ENCODE measurements around the gene ASB5. TPM values are rescaled to one million over a fixed set of nuclear protein-coding genes. Genes with fewer than 3 reads are reported as not detected.

Gene ASB5
- total RNA-seq, 1 experiment from 2014 or later: not detected

DNA sequence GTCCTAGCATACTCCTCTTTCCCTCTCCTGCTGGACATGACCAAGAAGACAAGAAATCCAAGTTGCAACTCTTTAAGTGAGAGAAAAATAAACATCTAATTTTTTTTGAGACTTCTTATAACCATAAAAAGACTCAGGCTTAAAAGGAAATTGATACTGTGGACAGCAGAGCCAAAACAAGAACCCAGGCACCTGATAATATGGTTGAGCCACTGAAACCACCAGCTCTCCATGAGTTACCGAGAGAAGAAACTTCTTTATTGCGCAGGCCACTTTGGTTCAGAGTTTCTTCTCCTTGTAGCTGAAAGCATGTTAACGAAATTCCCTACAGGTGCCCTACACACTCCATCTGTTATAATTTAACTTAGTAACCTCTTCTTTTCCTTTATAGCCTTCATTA is 39.4 kb upstream of the ASB5 start:
- POLR2A ChIA-PET: interaction anchor here (3.5 kb wide), 1 partner anchor 11 kb away, joined by 12 read pairs; no protein-coding TSS in a partner anchor
- H3K27ac Mint-ChIP-seq (ENCODE audit: low read depth, unreplicated experiment): no peak overlapping the region
- no TSS peak for BruUV-seq (replicated peaks)
- no peaks in the 10 kb centered on the region for H3K9me3 Mint-ChIP-seq (ENCODE audit: unreplicated experiment)
- CTCF ChIA-PET: interaction anchor here (0.6 to 0.7 kb wide), 2 partner anchors 47 to 193 kb away, joined by 3 read pairs; no protein-coding TSS in a partner anchor
- TF ChIP-seq, protein P1, sequence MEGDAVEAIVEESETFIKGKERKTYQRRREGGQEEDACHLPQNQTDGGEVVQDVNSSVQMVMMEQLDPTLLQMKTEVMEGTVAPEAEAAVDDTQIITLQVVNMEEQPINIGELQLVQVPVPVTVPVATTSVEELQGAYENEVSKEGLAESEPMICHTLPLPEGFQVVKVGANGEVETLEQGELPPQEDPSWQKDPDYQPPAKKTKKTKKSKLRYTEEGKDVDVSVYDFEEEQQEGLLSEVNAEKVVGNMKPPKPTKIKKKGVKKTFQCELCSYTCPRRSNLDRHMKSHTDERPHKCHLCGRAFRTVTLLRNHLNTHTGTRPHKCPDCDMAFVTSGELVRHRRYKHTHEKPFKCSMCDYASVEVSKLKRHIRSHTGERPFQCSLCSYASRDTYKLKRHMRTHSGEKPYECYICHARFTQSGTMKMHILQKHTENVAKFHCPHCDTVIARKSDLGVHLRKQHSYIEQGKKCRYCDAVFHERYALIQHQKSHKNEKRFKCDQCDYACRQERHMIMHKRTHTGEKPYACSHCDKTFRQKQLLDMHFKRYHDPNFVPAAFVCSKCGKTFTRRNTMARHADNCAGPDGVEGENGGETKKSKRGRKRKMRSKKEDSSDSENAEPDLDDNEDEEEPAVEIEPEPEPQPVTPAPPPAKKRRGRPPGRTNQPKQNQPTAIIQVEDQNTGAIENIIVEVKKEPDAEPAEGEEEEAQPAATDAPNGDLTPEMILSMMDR (IDR thresholded peaks at IDR 0.05; ENCODE audit: unreplicated experiment): no peak
- no peaks in the 10 kb centered on the region for H3K27me3 Mint-ChIP-seq (ENCODE audit: insufficient read depth, unreplicated experiment)
- H3K36me3 Mint-ChIP-seq (ENCODE audit: insufficient read depth, unreplicated experiment): no peaks in the 10 kb centered on the region
- no peak for DNase-seq (ENCODE audit: unreplicated experiment)
- intact Hi-C loops (cut with micrococcal nuclease): no loop called here
- H3K4me3 Mint-ChIP-seq (ENCODE audit: unreplicated experiment): no peak overlapping the region
- H3K4me1 Mint-ChIP-seq (ENCODE audit: insufficient read depth, unreplicated experiment): no peaks in the 10 kb centered on the region

DNA sequence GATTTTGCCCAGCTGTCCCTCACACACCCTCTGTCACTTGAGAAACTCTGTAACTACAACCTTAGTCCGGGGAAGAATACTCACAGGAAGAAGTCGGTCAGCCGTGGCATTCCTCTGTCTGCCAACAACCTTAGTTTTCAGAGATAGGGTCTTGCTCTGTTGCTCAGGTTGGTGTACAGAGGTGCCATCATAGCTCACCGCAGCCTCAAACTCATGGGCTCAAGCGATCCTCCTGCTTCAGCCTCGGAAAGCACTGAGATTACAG is 38.6 kb upstream of the ASB5 start:
- TF ChIP-seq, protein P1 (IDR thresholded peaks at IDR 0.05; ENCODE audit: unreplicated experiment): no peak
- Mint-ChIP-seq H3K36me3 (ENCODE audit: insufficient read depth, unreplicated experiment) (no peaks in the 10 kb centered on the region), H3K9me3 (ENCODE audit: unreplicated experiment) (no peaks in the 10 kb centered on the region), H3K4me1 (ENCODE audit: insufficient read depth, unreplicated experiment) (no peaks in the 10 kb centered on the region), H3K27me3 (ENCODE audit: insufficient read depth, unreplicated experiment) (no peaks in the 10 kb centered on the region), H3K4me3 (ENCODE audit: unreplicated experiment) (no peak overlapping the region), H3K27ac (ENCODE audit: low read depth, unreplicated experiment) (no peak overlapping the region)
- DNase-seq (ENCODE audit: unreplicated experiment): no peak
- BruUV-seq (replicated peaks): no TSS peak
- CTCF ChIA-PET: interaction anchor here (0.6 to 1.1 kb wide), 2 partner anchors 46 to 141 kb away, joined by 3 read pairs; no protein-coding TSS in a partner anchor
- POLR2A ChIA-PET: interaction anchor here (3.5 kb wide), 1 partner anchor 11 kb away, joined by 12 read pairs; no protein-coding TSS in a partner anchor
- intact Hi-C loops (cut with micrococcal nuclease): no loop called here

DNA sequence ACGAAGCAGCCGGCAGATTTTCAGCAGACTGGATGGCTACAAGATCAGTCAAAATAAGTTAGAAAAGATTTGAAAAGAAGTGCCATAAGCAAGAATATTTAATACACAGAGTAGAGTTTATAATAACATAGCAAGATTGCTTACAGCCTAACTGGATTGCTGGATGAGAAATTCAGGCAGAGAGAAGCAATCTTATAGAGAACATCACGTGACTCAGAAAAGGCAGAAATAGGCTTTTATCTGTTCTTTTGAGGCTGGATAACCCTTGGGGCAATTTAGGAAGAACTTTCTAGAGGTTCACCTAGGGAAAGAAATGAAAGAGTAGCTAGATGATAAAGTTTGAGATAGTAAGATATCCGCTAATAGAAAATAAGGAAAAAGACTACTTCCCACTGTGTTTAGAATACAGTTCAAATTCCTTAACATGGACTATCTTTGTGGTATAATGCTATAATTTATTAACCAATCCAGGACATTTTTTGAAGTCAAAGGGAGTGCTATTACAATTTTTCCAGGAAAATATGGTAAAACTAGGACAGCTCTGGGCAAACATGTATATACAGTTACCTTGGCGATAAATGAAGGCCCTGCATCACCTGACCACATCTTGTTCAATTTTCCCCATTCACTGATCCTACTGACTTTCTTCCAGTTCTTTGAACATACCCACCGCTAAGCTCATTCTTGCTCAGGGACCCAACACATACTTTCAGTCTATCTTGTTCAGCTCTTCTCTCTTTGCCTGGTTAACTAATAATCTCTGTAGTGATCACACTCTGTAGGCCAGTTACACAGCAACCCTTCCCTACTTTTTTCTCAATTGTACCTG is 38.0 kb upstream of the ASB5 start:
- Mint-ChIP-seq H3K36me3 (ENCODE audit: insufficient read depth, unreplicated experiment) (no peaks in the 10 kb centered on the region), H3K27ac (ENCODE audit: low read depth, unreplicated experiment) (no peak overlapping the region), H3K9me3 (ENCODE audit: unreplicated experiment) (no peaks in the 10 kb centered on the region), H3K4me1 (ENCODE audit: insufficient read depth, unreplicated experiment) (no peaks in the 10 kb centered on the region), H3K27me3 (ENCODE audit: insufficient read depth, unreplicated experiment) (no peaks in the 10 kb centered on the region), H3K4me3 (ENCODE audit: unreplicated experiment) (no peak overlapping the region)
- ChIA-PET POLR2A (interaction anchor here (3.5 kb wide), 1 partner anchor 12 kb away, joined by 12 read pairs; no protein-coding TSS in a partner anchor), CTCF (interaction anchor here (0.6 to 1.1 kb wide), 3 partner anchors 42 to 140 kb away, joined by 3 read pairs; no protein-coding TSS in a partner anchor)
- intact Hi-C loops (cut with micrococcal nuclease): no loop called here
- TF ChIP-seq, protein P1 (IDR thresholded peaks at IDR 0.05; ENCODE audit: unreplicated experiment): no peak
- no TSS peak for BruUV-seq (replicated peaks)
- DNase-seq (ENCODE audit: unreplicated experiment): no peak

DNA sequence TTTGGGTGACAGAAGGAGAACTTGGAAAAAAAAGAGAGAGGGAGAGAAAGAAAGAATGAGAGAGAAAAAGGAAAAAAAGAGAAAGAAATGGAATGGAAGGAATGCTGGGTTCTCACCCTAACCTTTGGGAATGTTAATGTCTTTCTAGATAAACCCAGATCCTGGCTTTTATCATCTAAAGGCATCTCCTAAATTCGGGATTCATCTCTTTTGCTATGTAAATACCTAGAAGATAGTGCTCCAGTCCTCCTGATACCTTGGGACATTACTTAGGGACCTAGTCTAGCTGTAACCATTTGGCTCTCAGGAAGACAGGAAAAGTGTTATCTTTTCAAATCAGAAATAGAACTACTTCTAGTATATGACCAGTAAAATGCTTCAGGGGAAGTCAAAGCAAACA is 34.9 kb upstream of the ASB5 start:
- CTCF ChIA-PET: interaction anchor here (0.5 to 1.0 kb wide), 2 partner anchors 27 to 185 kb away, joined by 3 read pairs; no protein-coding TSS in a partner anchor

More for the DNA sequence above, 34.9 kb upstream of the ASB5 start:
- H3K4me1 Mint-ChIP-seq (ENCODE audit: insufficient read depth, unreplicated experiment): no peaks in the 10 kb centered on the region
- DNase-seq (ENCODE audit: unreplicated experiment): no peak
- no TSS peak for BruUV-seq (replicated peaks)
- H3K36me3 Mint-ChIP-seq (ENCODE audit: insufficient read depth, unreplicated experiment): no peaks in the 10 kb centered on the region
- TF ChIP-seq, protein P1 (IDR thresholded peaks at IDR 0.05; ENCODE audit: unreplicated experiment): no peak
- no peaks in the 10 kb centered on the region for H3K9me3 Mint-ChIP-seq (ENCODE audit: unreplicated experiment)
- POLR2A ChIA-PET: interaction anchor here (1.0 kb wide), 1 partner anchor 13 kb away, joined by 3 read pairs; no protein-coding TSS in a partner anchor
- H3K4me3 Mint-ChIP-seq (ENCODE audit: unreplicated experiment): no peak overlapping the region
- intact Hi-C loops (cut with micrococcal nuclease): no loop called here
- H3K27ac Mint-ChIP-seq (ENCODE audit: low read depth, unreplicated experiment): no peak overlapping the region
- no peaks in the 10 kb centered on the region for H3K27me3 Mint-ChIP-seq (ENCODE audit: insufficient read depth, unreplicated experiment)
